Measurements from ENCODE around the gene SNAP91.
"Not testable (repeated sequence)": the region's sequence is repeated elsewhere in the genome, so short reads cannot be mapped to it uniquely, and the experiment has no call there.

SNAP91 gene

GRCh38 chr6:83629908-83630307, 79.0 kb downstream of the SNAP91 start:
- not testable (repeated sequence) for DNase-seq

GRCh38 chr6:83615025-83615999, 93.6 kb downstream of the SNAP91 start:
- peak; percentile 4 for DNase-seq

GRCh38 chr6:83613378-83613777, 95.5 kb downstream of the SNAP91 start:
- DNase-seq, result no peak

- DNase-seq, result no peak
These were observed 99.7 kb downstream of the SNAP91 start for GRCh38 chr6:83609248-83609647.

GRCh38 chr6:83605517-83605916, 103.4 kb downstream of the SNAP91 start:
- DNase-seq, result no peak

GRCh38 chr6:83603551-83603950, 105.3 kb downstream of the SNAP91 start:
- no peak for DNase-seq

- DNase-seq, result no peak
These were observed 107.8 kb downstream of the SNAP91 start for GRCh38 chr6:83601119-83601518.

GRCh38 chr6:83600459-83600858, 108.4 kb downstream of the SNAP91 start:
- DNase-seq, result no peak

GRCh38 chr6:83597511-83597910, 111.4 kb downstream of the SNAP91 start:
- DNase-seq, result no peak

GRCh38 chr6:83597051-83597450, 111.8 kb downstream of the SNAP91 start:
- DNase-seq, result no peak

GRCh38 chr6:83594941-83595340, 114.0 kb downstream of the SNAP91 start:
- DNase-seq, result no peak

GRCh38 chr6:83593395-83593785, 115.5 kb downstream of the SNAP91 start:
- DNase-seq, result no peak

- no peak for DNase-seq
These were observed 116.0 kb downstream of the SNAP91 start for GRCh38 chr6:83592770-83593394.

GRCh38 chr6:83590416-83590815, 118.5 kb downstream of the SNAP91 start:
- DNase-seq, result no peak

- DNase-seq, result no peak
These were observed 119.8 kb downstream of the SNAP91 start for GRCh38 chr6:83589076-83589475.

- no peak for DNase-seq
These were observed 130.8 kb downstream of the SNAP91 start for GRCh38 chr6:83578057-83578456.

GRCh38 chr6:83574783-83575182, 134.1 kb downstream of the SNAP91 start:
- no peak for DNase-seq

- DNase-seq, result not testable (repeated sequence)
These were observed 137.2 kb downstream of the SNAP91 start for GRCh38 chr6:83571663-83572185.

- no peak for DNase-seq
These were observed 149.9 kb downstream of the SNAP91 start for GRCh38 chr6:83558975-83559374.

GRCh38 chr6:83556871-83557270, 152.0 kb downstream of the SNAP91 start:
- DNase-seq, result no peak

- not testable (repeated sequence) for DNase-seq
These were observed 157.2 kb downstream of the SNAP91 start for GRCh38 chr6:83551748-83552147.

- DNase-seq, result not testable (repeated sequence)
These were observed 158.4 kb downstream of the SNAP91 start for GRCh38 chr6:83550482-83550881.

GRCh38 chr6:83546636-83547035, 162.3 kb downstream of the SNAP91 start:
- DNase-seq, result no peak

- DNase-seq, result no peak
These were observed 169.2 kb downstream of the SNAP91 start for GRCh38 chr6:83539678-83540077.

Measured in CD4-positive, alpha-beta T cell treated with Interleukin-4 for 4 hours (primary cell).